Stimulated activated CD4-positive, alpha-beta T cell treated with anti-CD3 and anti-CD28 coated beads, TNF-alpha, amount 100 ng/mL, for 24 hours (primary cell): ENCODE measurements around the gene SMTNL2.
"Not testable (repeated sequence)": the region's sequence is repeated elsewhere in the genome, so short reads cannot be mapped to it uniquely, and the experiment has no call there.

ENCODE experiments used
- DNase-seq, 3 experiments: peaks; one replicate each; pipeline ENCODE4 v3.0.0-alpha.2; 2020; ENCODE audit warnings: low read depth in 3 of 3

SMTNL2 gene

DNA sequence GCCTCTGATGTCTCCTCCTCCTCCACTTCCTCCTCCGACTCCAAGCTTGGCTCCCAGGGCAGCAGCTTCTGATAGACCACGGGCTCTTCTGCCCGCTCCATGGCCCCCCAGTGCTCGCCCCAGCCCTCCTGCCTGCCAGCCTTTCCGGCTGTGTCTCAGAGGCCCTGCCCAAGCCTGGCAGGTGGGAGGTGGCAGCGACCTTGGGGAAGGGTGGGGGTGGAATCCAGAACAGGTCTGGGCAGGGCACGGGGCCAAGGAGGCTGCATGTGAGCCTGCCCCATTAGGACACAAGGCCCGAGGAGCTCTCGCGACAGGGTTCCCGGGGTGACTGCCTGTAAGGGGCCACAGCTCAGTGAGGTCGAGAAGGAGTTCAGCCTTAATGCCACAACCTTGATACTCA lies 23.9 kb upstream of the SMTNL2 start, which contains the start of gene GGT6:
Gene GGT6, minus strand, starts transcription at position 157 of the 400 bp plus-strand sequence. Its CDS starts 56 bp downstream, at position 101.
- DNase-seq = no peak

DNA sequence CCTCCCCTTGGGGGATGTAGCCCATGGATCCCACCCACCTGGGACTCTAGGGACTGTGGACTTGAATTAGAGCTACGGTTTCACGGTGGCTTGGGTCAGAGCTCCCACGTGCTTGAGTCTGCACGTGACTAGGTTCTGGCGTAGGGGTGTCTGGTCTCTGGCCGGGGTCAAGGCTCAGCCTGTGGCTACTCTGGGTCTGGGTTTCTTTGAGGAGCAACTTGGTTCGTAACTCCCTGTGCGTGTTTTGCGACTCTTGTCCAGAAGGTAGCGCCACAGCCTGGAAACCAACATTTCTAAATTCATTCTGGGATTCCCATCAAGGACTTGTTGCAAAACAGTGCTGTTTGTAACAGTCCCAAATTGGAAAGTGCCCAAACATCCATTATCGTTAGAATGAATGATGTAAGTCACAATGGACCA lies 23.5 kb upstream of the SMTNL2 start:
- DNase-seq = no peak

DNA sequence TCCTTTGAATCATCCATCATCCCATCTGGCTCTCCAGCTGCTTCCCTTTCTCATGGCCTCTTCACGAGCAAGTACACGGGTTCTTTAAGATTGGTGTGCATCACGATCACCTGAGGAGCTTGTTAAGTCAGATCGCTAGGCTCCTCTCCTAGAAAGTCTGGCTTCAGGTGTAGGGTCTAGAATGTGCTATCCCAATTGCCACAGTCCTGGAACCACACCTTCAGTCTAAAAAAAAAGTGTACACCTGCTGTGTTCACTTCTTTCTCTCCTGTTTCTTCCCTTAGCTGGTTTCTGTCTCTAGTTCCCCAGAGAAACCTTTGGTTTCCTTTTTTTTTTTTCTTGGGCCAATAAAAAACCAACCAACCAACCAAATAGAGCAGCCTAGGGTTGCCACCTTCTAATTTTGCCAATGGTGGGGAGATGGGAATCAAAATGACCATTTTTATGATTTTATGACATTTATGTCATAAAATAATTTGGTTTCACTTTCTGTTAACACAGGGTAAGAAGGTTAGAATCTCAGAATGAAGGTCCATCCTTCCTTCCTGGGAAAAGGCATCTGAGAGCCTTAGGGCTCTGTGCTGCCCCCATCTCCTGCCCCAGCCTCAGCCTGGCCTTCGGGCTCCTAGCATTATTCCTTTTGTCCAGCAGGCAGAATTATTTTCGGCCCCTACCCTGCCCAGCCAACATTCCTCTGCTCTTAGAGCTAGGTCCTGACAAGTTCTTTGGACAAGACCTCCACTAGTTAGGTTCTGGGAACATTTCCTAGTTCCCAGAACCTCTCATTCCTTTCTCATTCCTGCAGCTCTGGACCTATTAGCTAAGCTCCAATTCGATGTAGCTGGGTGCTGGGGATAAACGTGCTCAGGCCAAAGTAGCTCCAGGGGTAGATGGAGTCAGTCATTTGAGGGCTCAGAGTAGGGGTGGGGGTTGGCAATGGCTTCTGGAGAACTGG lies 22.0 kb upstream of the SMTNL2 start:
- DNase-seq = no peak

DNA sequence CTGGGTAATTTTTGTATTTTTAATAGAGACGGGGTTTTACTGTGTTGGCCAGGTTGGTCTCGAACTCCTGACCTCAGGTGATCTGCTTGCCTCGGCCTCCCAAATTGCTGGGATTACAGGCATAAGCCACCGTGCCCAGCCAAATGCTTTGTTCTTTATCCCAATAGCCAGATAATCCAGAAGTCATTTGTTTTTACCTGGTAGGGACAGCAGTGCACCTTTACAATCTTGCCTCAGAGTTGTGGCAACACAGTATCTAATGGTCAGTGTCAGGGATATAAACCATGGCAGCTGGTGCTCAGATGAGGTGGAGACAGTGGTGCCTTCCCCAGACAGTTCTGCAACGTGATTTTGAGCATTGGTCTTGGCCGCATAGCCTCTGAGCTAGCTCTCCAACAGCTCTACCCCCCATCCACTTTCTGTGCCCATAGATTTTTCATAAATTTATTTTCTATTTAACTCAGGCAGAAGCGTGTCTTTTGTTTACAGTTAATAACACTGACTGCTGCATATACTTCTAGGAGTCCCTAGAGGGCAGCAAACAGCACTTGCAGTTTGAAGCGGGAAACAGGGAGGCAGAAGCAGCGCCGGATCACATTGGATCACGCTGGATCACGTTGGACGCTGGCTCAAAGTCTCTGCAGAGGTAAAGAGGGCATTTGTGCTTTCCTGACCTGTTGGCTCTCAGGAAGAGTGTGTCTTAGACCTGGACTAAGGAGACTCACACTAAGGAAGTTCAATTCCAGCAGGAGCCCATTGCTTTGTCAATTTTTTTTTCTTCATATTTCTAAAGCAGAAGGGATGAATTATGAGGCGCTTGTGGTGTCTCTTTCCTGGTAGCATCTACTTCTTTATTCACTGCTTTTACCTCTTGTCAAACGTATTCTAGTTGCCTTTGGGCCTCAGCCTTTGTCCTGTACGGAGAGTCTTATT lies 18.9 kb upstream of the SMTNL2 start:
- DNase-seq = peak in 2 of 3 experiments; percentile 38 to 53

DNA sequence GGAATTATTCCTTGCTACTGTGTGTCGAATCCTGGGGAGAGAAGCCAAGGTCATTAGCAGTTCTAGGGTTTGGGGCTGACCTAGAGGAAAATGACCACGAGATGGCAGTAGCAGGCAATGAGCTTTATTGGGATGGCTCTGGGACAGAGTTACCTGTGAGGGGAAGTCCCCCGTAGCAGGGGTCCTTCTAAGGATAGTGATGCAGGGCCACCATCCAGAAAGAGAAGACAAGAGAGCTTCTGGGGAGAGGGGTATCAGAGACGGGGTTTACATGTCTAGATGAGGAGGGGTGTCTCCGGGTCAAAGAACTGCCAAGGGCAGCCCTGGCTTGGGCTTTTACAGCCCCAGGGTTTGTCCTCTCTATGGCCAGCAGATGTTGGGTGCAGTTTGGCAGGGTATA lies 17.5 kb upstream of the SMTNL2 start:
- peak in 2 of 3 experiments; percentile 19 to 49 for DNase-seq

DNA sequence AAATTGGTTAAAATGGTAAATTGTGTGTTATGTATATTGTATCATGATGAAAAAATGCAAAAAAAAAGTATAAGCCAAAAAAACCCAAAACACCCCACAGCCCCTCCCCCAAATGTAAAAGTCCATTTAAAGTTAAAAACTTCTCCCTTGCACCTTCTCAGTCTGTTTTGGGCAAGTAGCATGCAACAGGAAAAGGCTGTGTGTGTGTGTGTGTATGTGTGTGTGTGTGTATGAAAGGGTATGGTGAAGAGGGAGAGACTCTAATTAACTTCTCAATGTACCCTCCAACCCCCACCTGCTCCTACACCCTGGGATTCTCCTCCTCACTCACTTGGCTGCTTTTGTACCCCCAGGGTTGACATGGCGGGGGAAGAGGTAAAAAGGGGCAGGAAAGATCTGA lies 14.7 kb upstream of the SMTNL2 start:
- no peak for DNase-seq

DNA sequence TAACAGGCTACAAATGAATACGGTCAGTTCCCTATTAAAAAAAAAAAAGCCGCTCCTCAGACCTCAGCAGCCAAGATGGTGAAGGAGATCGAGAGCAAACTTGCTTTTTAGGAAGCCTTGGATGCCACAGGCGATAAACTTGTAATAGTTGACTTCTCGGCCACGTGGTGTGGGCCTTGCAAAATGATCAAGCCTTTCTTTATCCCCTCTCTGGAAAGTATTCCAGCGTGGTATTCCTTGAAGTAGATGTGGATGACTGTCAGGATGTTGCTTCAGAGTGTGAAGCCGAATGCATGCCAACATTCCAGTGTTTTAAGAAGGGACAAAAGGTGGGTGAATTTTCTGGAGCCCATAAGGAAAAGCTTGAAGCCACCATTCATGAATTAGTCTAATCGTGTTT lies 12.2 kb upstream of the SMTNL2 start:
- DNase-seq = no peak

DNA sequence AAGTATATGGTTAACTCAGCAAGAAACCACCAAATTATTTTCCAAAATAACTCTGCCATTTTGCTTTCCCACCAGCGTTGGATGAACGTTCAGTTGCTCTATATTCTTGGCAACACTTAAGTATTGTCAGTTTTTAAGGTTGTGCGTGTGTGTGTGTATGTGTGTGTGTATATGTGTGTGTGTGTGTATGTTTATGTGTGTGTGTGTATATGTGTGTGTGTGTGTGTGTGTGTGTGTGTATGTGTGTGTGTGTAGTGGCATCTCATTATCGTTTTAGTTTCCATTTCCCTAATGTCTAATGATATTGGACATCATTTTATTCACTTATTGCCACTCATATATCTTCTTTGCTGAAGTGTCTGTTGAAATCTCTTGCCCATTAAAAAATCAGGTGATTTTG lies 11.2 kb upstream of the SMTNL2 start:
- DNase-seq = no peak

DNA sequence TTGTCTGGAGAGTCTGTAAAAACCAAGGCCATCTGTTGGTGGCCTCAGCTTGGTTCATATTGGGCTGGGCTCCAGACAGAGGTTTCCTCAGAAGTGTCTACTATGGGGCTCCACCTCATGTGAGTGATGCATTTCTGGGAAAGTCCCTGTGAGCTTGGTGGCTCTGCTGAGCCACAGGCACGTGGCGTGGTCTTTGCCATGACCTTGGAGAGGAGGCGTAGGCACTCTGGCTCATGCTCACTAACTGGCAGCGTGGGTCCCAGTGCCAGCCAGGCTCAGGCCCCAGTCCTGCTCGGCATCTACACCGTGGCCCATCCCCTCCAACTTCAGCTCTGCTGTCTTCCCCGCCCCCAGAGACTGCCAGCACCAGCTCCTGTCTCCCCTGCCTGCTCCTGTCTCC lies 10.7 kb upstream of the SMTNL2 start:
- DNase-seq = peak; percentile 50 to 67 (median 59)

DNA sequence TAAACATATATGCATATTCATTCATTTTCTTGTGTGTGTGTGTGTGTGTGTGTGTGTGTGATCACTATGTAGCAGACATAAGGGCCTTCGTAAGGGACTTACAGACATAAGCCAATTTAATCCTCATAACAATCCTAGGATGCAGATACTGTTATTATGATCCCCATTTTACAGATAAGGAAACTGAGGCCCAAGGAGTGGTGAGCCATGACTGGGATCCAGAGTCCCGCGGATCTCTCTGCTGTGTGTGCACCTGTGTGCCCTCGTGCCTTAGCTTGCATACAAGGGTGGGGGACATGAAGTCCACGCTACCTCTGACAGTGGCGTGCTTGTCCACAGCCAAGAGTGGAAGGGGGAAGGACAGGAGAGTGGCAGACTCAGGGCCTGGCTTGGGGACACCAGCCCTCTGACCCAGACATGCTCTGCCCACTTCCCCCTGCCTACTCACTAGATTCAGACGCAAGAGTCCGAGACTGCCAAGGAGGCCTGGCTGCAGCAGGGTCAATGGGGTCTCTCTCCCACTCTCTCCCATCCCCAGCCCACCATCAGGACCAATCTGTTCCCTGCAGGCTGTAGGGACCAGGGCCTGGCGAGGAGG lies 9.8 kb upstream of the SMTNL2 start:
- no peak for DNase-seq

DNA sequence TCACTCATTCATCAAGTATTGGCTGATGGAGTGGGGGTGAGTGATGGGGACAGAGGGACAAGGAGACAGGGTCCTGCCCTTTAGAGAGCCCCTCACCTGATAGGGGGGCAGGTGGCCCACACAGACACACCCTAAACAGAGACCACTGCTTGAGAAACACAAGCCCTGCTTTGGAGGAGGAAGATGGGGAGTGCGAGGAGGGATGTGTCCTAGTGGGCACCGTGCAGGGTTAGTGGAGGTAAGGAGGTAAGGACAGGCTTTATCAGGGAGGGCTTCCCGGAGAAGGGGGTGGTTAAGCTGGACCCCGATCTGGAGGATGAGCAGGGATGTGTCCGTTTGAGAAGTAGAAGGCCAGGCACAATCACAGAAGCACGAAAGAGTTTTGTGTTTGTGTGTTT lies 8.2 kb upstream of the SMTNL2 start:
- DNase-seq = no peak

DNA sequence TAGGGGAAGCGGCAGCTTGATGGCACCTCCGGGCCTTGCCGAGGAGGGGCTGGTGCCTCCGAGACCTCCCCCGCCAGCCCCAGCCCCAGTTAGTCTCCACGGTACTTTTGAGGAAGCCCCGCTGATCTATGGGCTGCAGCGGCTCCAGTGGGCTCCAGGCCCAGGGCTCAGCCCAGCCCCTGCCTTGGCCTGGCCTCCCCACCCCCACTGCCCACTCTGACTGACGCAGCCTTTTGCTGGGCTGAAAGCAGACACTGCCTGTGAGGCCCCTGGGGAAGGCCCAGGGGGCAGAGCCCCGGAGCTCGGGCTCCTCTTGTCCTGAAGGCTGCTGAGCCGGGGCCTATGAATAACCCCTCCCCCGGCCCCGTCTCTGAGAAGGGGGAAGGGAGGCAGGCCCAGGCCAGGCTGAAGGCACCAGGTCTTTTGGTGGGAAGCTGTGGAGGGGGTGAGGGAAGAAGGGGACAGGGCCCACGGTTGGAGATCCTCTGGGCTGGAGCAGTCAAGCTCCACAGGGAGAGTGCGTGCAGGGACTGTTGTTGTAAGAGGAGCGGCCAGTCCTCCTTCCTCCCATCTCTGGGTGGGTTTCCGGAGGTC lies 7.5 kb upstream of the SMTNL2 start:
- DNase-seq = no peak

DNA sequence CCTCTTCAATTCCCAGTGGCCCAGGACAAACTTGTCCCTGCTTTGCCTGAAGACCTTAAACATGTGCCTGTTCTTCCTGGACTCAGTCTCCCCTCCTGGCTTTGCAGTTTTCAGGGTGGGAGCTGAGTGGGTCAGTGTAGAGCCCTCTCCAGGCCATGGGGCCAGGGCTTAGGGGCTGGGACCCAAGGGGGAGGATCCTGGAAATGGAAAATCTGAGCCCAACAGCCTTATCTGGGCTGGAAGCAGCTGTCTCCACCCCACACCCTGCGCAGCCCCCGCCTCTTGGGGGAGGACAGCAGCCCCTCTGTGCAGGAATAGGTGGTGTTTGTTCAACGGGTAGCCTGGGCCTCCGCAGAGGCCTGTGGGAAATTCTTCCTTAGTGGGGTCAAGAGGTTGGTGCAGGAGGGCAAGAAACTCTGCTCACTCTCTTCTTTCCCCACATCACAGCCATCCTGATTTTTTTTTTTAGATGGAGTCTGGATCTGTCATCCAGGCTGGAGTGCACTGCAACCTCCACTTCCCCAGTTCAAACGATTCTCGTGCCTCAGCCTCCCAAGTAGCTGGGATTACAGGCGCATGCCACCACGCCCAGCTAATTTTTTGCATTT lies 6.8 kb upstream of the SMTNL2 start:
- DNase-seq = no peak

DNA sequence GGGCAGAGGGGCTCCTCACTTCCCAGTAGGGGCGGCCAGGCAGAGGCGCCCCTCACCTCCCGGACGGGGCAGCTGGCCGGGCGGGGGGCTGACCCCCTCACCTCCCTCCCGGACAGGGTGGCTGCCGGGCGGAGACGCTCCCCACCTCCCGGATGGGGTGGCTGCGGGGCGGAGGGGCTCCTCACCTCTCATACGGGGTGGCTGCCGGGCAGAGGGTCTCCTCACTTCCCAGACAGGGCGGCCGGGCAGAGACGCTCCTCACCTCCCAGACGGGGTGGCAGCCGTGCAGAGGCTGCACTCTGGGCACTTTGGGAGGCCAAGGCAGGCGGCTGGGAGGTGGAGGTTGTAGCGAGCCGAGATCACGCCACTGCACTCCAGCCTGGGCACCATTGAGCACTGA lies 6.0 kb upstream of the SMTNL2 start:
- DNase-seq = not testable (repeated sequence)

DNA sequence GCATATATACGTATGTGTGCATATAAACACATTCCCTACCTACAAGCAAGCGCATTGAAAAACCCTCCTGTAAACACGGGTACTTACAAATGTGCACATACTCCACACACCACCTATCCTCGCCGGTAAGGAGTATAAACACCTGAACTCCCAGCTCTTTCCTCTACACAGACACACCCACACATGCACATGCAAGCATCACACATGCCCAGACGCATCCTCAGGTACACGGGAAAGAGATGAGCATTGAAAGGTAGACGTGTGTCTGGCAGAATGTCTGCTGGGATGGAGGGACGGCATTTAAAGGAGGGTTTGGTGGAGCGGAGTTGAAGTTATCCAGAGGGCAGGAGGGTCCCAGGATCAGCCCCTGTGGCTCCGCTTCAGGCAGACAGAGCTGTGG lies 4.7 kb upstream of the SMTNL2 start:
- DNase-seq = no peak

DNA sequence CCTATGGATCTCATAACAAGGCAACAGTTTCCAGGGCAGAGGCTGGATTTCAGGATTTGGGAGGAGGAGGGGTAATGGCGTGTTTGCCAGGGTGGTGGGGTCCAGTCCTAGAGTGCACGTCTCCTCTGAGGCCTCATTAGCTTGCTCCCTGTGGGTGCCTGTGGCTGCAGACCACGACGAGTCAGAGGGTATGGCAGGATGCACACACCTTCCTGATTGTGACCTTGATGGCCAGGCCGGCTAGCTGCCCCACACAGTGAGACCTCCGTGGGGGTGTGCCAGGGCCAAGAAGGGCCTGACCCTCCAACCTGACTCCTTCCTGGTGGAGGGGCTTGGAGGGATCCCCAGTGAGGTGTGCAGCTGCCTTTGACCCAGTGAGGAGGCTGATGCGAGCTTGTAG lies 4.0 kb upstream of the SMTNL2 start:
- DNase-seq = no peak

DNA sequence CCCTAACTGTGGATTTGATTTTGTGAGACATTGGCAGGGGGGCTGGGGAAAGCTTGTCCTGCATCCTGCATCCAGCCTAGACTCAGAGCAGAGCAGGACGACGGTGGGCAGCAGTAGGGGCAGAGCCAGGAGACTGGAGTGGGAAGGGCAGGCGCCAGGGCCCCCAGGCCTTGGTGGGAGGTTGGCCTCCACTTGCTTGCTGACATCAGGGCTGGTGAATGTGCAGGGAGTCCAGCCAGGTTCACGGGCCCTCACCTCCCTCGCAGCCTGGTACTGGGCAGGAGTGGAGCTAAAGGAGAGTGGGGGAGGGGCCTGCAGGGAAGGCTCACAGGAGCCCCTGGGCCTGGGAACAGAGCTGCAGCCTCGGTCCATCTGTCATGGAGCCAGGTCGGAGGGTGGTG lies 2.2 kb upstream of the SMTNL2 start:
- DNase-seq = no peak

DNA sequence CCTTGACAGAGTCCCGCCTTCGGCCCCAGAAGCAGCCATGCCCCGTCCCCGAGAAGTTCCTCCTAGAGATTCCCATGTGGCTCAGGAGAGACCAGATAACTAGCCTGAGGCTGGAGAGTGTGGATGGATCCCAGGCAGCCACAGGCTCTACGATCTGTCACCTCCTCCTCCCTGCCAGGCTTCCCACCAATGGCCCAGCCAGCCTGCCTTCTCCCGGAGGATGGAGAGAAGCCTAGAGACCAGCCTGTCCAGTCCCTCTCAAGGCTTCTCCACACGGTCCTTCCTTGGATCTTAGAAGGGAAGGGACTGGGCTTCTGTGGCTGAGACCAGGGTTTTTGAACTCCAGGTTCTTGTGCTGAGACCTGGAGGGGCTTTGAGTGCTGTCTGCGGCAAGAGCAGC lies 1.6 kb upstream of the SMTNL2 start:
- no peak for DNase-seq

DNA sequence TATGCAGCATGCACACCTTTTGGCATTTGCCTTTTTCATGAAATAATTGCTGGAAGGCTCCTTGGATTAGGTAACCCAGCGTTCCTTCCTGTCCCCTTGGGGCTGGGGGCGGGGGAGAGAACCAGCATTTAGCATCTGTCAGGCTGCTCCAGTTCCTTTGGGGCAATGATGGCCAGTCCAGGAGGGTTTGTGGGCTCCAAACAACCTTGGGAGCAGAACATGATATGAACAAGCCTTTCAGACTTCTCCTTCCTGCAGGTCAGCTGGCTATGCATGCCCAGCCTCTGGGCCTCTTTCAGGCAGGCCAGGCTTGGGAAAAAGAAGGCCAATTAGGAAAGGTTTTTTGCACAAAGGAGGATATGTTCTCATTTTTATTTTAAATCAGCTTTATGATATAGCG lies 1.1 kb upstream of the SMTNL2 start:
- no peak for DNase-seq

DNA sequence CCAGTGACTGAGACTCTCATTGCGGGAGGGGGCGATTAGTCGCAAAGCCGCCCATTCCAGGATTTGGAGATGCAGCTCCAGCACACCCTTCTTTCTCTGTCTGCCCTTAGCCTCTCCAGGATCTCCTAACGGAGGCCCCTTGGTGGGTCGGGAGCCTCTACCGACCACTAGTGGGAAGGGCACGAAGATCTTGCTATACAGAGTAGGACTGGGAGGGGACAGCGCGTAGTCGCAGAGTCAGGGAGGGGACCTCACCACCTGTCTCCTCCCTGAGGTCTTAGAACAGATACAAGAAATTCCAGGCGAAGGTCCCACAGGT lies 588 bp upstream of the SMTNL2 start:
- peak in 1 of 3 experiments; percentile 13 for DNase-seq

DNA sequence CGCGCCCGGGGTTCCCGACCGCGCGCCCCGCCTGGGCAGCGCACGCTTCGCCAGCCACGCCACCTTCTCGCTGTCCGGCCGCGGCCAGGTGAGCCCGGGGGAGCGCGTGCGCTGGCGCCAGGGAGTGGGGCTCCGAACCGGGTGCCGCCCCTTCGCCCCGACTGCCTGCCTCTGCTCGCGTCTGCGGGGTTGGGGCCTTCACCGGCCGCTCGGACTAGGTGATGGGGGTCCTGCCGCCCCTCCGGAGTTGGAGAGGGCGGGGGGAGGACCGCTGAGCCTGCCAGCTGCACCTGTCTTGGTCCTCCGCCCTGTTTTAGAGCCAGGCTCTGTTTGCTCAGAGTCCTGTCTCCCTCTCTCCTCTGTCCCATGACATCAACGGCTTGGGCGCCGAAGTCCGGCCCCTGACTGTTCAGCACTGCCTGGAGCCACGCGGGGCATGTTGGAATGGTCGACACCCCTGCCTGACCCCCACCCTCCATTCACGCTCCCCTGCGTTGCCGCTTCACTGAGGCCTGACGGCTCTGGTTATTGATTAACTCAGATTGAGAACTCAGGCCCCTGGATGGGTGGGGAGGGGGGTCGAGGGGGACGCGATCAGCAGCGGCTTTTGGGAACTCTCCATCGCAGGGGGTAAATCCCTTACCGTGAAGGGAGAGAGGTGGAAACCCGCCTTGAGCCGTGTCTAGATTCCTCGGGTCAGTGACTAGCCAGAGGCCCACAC lies 748 bp downstream of the SMTNL2 start:
- no peak for DNase-seq
